Brain microvascular endothelial cell (primary cell): ENCODE measurements around the gene ANP32B.
"Not testable (repeated sequence)": the region's sequence is repeated elsewhere in the genome, so short reads cannot be mapped to it uniquely, and the experiment has no call there.

Experiments
- DNase-seq: peaks from one replicate; pipeline ENCODE4 v3.0.0-alpha.2; 2020
- H3K27ac ChIP-seq: fragments of 250-450 bp; sonication (Bioruptor Pico); 2 replicates; pipeline ENCODE4 v1.5.1; 2020; ENCODE audit warnings: mild to moderate bottlenecking, moderate library complexity
- H3K27me3 ChIP-seq: fragments of 250-450 bp; sonication (Bioruptor Pico); replicated peaks from 2 replicates; pipeline ENCODE4 v1.5.1; 2020; ENCODE audit warnings: mild to moderate bottlenecking
- H3K36me3 ChIP-seq: fragments of 250-450 bp; sonication (Bioruptor Pico); replicated peaks from 2 replicates; pipeline ENCODE4 v1.5.1; 2020; ENCODE audit warnings: mild to moderate bottlenecking
- H3K4me3 ChIP-seq: 2 replicates; pipeline ENCODE4 v1.5.1; 2011; ENCODE audit warnings: low read depth, mild to moderate bottlenecking, control low read depth, low read length, moderate library complexity
- in situ Hi-C: cut with HindIII; loops from 2 replicates; pipeline ENCODE4 v1.10.0; 2017; ENCODE audit warnings: low sequenced_read_pairs, low pct_ligation_motif_present
- TF ChIP-seq, protein P1 (sequence below): IDR thresholded peaks from 2 replicates; pipeline ENCODE4 v1.5.1; 2011; ENCODE audit warnings: low read depth, mild to moderate bottlenecking, moderate library complexity, low read length, control low read depth, inconsistent platforms; ENCODE audit errors: missing control alignments

ANP32B gene

DNA sequence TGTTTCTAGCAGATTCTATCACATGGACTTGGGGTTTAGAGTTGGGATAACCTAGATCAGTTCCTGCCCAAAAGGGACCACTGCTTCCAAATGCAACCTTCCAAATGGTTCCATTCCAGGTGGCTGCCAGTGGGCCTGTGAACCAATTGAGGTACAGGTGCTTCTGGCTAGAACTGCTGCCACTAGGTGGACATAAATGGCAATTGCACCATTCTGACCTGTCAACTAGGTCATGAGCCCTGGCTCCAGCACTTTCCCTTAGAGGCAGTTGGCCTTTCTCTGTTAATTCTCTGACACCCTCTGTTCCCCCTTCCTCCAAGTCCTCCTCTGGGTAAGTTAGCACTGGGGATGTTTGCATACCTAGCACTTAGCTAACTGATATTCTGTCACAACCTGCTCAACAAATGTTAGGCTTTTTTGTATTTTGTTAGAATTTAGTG is 28.6 kb upstream of the ANP32B start:
- Histone ChIP-seq H3K36me3 (no peaks in the 10 kb centered on the region), H3K27me3 (no peaks in the 10 kb centered on the region), H3K4me3 (no peak overlapping the region), H3K27ac (no peak overlapping the region)
- TF ChIP-seq, protein P1, sequence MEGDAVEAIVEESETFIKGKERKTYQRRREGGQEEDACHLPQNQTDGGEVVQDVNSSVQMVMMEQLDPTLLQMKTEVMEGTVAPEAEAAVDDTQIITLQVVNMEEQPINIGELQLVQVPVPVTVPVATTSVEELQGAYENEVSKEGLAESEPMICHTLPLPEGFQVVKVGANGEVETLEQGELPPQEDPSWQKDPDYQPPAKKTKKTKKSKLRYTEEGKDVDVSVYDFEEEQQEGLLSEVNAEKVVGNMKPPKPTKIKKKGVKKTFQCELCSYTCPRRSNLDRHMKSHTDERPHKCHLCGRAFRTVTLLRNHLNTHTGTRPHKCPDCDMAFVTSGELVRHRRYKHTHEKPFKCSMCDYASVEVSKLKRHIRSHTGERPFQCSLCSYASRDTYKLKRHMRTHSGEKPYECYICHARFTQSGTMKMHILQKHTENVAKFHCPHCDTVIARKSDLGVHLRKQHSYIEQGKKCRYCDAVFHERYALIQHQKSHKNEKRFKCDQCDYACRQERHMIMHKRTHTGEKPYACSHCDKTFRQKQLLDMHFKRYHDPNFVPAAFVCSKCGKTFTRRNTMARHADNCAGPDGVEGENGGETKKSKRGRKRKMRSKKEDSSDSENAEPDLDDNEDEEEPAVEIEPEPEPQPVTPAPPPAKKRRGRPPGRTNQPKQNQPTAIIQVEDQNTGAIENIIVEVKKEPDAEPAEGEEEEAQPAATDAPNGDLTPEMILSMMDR = peak; percentile 69
- DNase-seq = no peak
- in situ Hi-C loops = no loop called here

DNA sequence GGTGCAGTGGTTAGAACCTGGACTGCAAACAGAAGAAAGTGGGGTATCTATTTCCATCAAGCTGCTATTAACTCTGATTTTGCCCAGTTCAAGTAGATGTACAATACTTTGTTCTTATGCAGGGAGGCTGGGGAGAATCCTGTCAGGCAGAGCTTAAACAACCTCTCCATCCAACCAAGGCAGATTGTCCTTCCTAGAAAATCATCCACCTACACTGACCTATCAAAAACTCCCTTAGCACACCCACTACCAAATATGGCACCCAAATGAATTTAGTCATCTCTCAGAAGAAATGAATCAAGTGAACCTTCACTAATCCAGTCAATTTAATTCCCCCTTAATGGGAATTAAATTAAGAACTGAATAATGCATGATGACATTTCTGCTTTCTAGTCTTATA is 26.8 kb upstream of the ANP32B start:
- no peak overlapping the region for H3K4me3 ChIP-seq
- H3K27me3 ChIP-seq = no peaks in the 10 kb centered on the region
- H3K36me3 ChIP-seq = no peaks in the 10 kb centered on the region
- H3K27ac ChIP-seq = no peak overlapping the region
- in situ Hi-C loops = no loop called here
- DNase-seq = no peak
- TF ChIP-seq, protein P1 = no peak

DNA sequence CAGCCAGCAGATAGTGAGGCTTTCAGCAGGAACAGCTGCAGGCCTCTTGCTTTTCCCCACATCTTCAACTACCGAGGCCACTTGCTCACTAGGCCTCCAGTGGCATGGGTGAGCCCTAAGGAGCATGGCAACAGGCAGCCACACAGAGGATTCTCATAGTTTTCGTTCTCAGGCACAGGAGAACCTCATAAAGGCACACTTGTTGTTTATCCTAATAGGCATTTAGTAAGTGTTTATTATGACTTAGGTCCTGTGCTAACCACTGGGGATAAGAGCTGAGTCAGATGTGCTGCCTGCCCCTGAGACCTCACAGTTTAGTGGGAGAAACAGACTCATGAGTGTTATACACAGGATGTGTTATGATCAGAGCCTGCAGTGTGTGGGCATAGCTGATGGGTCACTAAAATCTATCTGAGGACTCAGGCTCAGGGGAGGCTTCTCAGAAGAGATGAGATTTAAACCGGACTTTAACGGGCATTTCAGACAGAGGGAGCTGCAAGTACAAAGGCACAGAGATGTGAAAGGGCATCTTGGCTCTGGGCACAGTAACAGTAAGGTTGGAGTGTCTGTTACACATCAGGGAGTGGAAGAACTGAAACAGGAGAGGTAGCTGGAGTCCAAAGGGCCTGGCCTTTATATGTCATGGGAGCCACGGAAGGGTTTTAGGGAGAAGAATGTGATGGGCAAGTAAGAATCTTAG is 24.2 kb upstream of the ANP32B start:
- in situ Hi-C loops = no loop called here
- H3K36me3 ChIP-seq = no peaks in the 10 kb centered on the region
- H3K27me3 ChIP-seq = no peaks in the 10 kb centered on the region
- DNase-seq = peak; percentile 25
- no peak overlapping the region for H3K27ac ChIP-seq
- no peak overlapping the region for H3K4me3 ChIP-seq
- TF ChIP-seq, protein P1 = no peak

GRCh38 chr9:97959585-97959984 is 23.6 kb upstream of the ANP32B start:
- Histone ChIP-seq H3K27ac (no peak overlapping the region), H3K27me3 (no peaks in the 10 kb centered on the region), H3K36me3 (no peaks in the 10 kb centered on the region), H3K4me3 (no peak overlapping the region)
- in situ Hi-C loops = no loop called here
- no peak for DNase-seq
- TF ChIP-seq, protein P1 = no peak

DNA sequence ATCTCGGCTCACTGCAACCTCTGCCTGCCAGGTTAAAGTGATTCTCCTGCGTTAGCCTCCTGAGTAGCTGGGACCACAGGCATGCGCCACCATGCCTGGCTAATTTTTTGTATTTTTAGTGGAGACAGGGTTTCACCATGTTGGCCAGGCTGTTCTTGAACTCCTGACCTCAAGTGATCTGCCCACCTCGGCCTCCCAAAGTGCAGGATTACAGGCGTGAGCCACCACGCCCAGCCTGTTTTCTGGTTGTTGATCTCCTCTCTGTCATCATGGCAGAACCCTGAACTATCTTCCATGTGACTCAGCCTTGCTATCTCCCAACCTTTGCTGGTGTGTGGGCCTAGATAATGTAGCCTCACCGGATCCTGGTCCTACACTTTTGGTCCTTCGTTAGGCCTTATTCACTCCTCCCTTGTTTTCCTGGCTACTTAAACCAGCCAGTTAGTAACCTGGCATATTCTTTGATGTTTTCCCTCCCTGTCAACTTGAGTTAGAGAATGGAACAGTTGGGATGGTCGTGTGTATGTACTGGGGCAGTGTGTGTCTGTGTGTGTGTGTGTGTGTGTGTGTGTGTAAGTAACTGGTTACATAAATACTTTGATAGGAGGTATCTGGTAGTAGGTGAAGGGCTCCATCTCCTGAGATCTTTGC is 22.3 kb upstream of the ANP32B start:
- H3K27me3 ChIP-seq, in situ Hi-C loops, H3K27ac ChIP-seq, H3K4me3 ChIP-seq, H3K36me3 ChIP-seq, DNase-seq: not testable (repeated sequence)

GRCh38 chr9:97961361-97961760 is 21.8 kb upstream of the ANP32B start:
- Histone ChIP-seq H3K27ac (no peak overlapping the region), H3K4me3 (no peak overlapping the region), H3K27me3 (no peaks in the 10 kb centered on the region), H3K36me3 (no peaks in the 10 kb centered on the region)
- no peak for DNase-seq
- TF ChIP-seq, protein P1 = no peak
- in situ Hi-C loops = no loop called here
